Sigmoid colon (tissue), 7 donors: ENCODE measurements around the gene CD37. TPM values are rescaled to one million over a fixed set of nuclear protein-coding genes. Genes with fewer than 3 reads are reported as not detected.

Source experiments
- DNase-seq: peaks from one replicate; pipeline ENCODE4 v3.0.0-alpha.2; 2019
- H3K27ac ChIP-seq, 4 donors: fragments of 200-600 bp; sonication (generic); one replicate each; pipeline ENCODE4 v1.5.1; 2016 to 2019; ENCODE audit warnings: mild to moderate bottlenecking in 1 of 4
- H3K27me3 ChIP-seq, 3 donors: fragments of 200-600 bp; sonication (generic); one replicate each; pipeline ENCODE4 v1.5.1; 2019; ENCODE audit warnings: mild to moderate bottlenecking in 1 of 3
- H3K36me3 ChIP-seq, 4 donors: fragments of 200-600 bp; sonication (generic); one replicate each; pipeline ENCODE4 v1.5.1; 2016 to 2019
- H3K4me1 ChIP-seq, 4 donors: fragments of 200-600 bp; sonication (generic); one replicate each; pipeline ENCODE4 v1.5.1; 2017 to 2019
- H3K4me3 ChIP-seq, 4 donors: fragments of 200-600 bp; sonication (generic); one replicate each; pipeline ENCODE4 v1.5.1; 2017 to 2019; ENCODE audit warnings: mild to moderate bottlenecking in 2 of 4, moderate library complexity in 1 of 4
- H3K9me3 ChIP-seq, 4 donors: fragments of 200-600 bp in 3 of 4; sonication (generic) in 3 of 4; one replicate each; pipeline versions ENCODE4 v1.5.1 to v1.6.1; 2013 to 2019
- EP300 ChIP-seq, 4 donors: sonication (generic); formaldehyde crosslinking; IDR thresholded peaks; one replicate each; pipeline ENCODE4 v1.6.1; 2017; ENCODE audit warnings: antibody characterized with exemption in 4 of 4
- POLR2A ChIP-seq, 2 donors: fragments of 450-650 bp; IDR thresholded peaks; one replicate each; pipeline ENCODE4 v1.6.1; 2016; ENCODE audit warnings: antibody characterized with exemption in 2 of 2, mild to moderate bottlenecking in 2 of 2, moderate library complexity in 2 of 2
- POLR2AphosphoS5 ChIP-seq, 4 donors: sonication (generic); formaldehyde crosslinking; IDR thresholded peaks; one replicate each; pipeline ENCODE4 v1.6.1; 2017; ENCODE audit warnings: antibody characterized with exemption in 4 of 4
- WGBS, 2 donors: extraction: QIAGEN DNeasy Blood & Tissue Kit; methylation state at CpG; one replicate each; pipeline ENCODE4 v1.1.7; 2013; 5-methylcytosine and 5-hydroxymethylcytosine counted together
- intact Hi-C: fragments of 100-400 bp; cut with DNase I; formaldehyde crosslinking; loops from one replicate; pipeline ENCODE4 v1.15.1; 2023
- polyA plus RNA-seq, 3 donors: library from polyadenylated mRNA; stranded (reverse); fragments of 200-250 nt; gene quantifications; one replicate each; pipeline ENCODE4 v1.2.3, GENCODE V29; 2013
- total RNA-seq, 4 donors: library from RNA; depleted of rRNA; stranded (reverse); fragments of >200 nt; gene quantifications; one replicate each; pipeline ENCODE4 v1.1.0, GENCODE V29; 2016
- TF ChIP-seq, protein P1 (sequence below), 4 experiments: fragments of 450-650 bp in 3 of 4; fragments of 200-600 bp in 1 of 4; IDR thresholded peaks; one replicate each; pipeline ENCODE4 v1.5.1; 2016 to 2019; ENCODE audit warnings: antibody characterized with exemption in 4 of 4, mild to moderate bottlenecking in 3 of 4, moderate library complexity in 2 of 4
- donor health status: healthy with polysubstance abuse.
- donor health status: Bipolar disorder and iron deficiency.
- donor health status: healthy.

The CD37 gene
- total and polyA plus RNA-seq, 7 donors: 5.8 to 220 (median 9.4) TPM

DNA sequence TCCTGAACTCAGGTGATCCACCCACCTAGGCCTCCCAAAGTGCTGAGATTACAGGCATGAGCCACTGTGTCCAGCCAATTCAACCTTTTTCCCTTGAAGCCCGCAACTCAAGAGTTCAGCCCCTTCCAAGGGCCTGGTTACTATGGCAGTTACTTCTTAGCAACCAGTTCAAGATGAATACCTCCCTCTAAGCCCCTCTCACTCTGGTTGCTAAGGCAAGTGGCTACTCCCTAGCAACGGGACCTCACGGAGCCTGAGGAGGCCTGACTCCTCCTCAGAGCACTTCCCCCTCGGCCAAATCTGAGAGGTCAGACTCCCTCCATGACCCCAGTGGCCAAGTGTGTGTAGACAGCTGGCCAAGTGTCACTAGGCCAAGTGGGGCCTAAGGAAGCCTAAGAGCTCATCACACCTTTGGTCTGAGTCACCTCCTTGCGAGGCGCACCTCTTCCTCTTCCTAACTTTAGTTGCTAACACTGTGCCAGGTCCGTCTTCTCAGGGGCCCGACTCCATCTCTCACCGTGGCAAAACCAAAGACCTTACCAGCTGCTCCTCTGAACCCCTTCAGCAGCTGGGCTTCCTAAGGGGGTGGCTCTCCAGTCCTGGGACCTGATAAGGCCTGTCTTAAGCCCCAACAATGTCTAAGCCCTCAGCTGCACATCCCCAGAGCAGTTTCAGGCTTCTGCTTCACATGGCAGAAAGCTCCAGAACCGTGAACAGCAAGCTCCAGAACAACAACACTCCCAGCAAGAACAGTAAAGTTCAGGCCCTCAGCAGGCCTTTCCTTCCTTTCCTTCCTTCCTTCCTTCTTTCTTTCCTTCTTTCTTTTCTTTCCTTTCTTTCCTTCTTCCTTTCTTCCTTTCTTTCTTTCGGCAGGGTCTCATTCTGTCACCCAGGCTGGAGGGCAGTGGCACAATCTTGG, 9.6 kb downstream of the CD37 start:
- DNase-seq: no peak
- no peak overlapping the region for H3K4me3 ChIP-seq
- no peaks in the 10 kb centered on the region for H3K27me3 ChIP-seq
- TF ChIP-seq, protein P1, sequence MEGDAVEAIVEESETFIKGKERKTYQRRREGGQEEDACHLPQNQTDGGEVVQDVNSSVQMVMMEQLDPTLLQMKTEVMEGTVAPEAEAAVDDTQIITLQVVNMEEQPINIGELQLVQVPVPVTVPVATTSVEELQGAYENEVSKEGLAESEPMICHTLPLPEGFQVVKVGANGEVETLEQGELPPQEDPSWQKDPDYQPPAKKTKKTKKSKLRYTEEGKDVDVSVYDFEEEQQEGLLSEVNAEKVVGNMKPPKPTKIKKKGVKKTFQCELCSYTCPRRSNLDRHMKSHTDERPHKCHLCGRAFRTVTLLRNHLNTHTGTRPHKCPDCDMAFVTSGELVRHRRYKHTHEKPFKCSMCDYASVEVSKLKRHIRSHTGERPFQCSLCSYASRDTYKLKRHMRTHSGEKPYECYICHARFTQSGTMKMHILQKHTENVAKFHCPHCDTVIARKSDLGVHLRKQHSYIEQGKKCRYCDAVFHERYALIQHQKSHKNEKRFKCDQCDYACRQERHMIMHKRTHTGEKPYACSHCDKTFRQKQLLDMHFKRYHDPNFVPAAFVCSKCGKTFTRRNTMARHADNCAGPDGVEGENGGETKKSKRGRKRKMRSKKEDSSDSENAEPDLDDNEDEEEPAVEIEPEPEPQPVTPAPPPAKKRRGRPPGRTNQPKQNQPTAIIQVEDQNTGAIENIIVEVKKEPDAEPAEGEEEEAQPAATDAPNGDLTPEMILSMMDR (IDR thresholded peaks at IDR 0.05): no peak
- TF ChIP-seq POLR2A (IDR thresholded peaks at IDR 0.05) (no peak), POLR2AphosphoS5 (IDR thresholded peaks at IDR 0.05) (no peak)
- H3K36me3 ChIP-seq: peaks cover 43 to 91% (median 71%) of the 10 kb centered on the region in 4 donors
- peaks cover 0 to 8% (median 5%) of the 10 kb centered on the region in 4 donors for H3K4me1 ChIP-seq
- H3K27ac ChIP-seq: no peak overlapping the region
- intact Hi-C loops: no loop called here
- H3K9me3 ChIP-seq: no peaks in the 10 kb centered on the region
- WGBS, 2 donors: 88 to 91% methylated on average over 11 of the region's 11 CpGs

GRCh38 chr19:49347191-49347590, 12.0 kb downstream of the CD37 start:
- Histone ChIP-seq H3K27me3 (no peaks in the 10 kb centered on the region), H3K4me1 (no peaks in the 10 kb centered on the region), H3K36me3 (peaks cover 43 to 100% (median 73%) of the 10 kb centered on the region in 4 donors), H3K9me3 (no peaks in the 10 kb centered on the region), H3K27ac (no peak overlapping the region), H3K4me3 (no peak overlapping the region)
- 96 to 97% methylated on average over 15 of the region's 15 CpGs for WGBS, 2 donors
- DNase-seq: no peak
- intact Hi-C loops: no loop called here
- TF ChIP-seq, protein P1 (IDR thresholded peaks at IDR 0.05): no peak
- TF ChIP-seq POLR2A (IDR thresholded peaks at IDR 0.05) (no peak), POLR2AphosphoS5 (IDR thresholded peaks at IDR 0.05) (no peak), EP300 (IDR thresholded peaks at IDR 0.05) (no peak)

GRCh38 chr19:49347835-49348234, 12.6 kb downstream of the CD37 start:
- TF ChIP-seq, protein P1 (IDR thresholded peaks at IDR 0.05): no peak
- TF ChIP-seq POLR2AphosphoS5 (IDR thresholded peaks at IDR 0.05): no peak
- TF ChIP-seq POLR2A (IDR thresholded peaks at IDR 0.05): no peak
- TF ChIP-seq EP300 (IDR thresholded peaks at IDR 0.05): no peak
- no peaks in the 10 kb centered on the region for H3K4me1 ChIP-seq
- 67 to 76% methylated on average over 3 of the region's 3 CpGs for WGBS, 2 donors
- no peak overlapping the region for H3K27ac ChIP-seq
- H3K9me3 ChIP-seq: no peaks in the 10 kb centered on the region
- intact Hi-C loops: no loop called here
- DNase-seq: no peak
- no peaks in the 10 kb centered on the region for H3K27me3 ChIP-seq
- peaks cover 37 to 100% (median 69%) of the 10 kb centered on the region in 4 donors for H3K36me3 ChIP-seq
- no peak overlapping the region for H3K4me3 ChIP-seq

GRCh38 chr19:49348305-49349189, 13.3 kb downstream of the CD37 start:
- Histone ChIP-seq H3K9me3 (no peaks in the 10 kb centered on the region), H3K27ac (no peak overlapping the region), H3K36me3 (peaks cover 31 to 100% (median 64%) of the 10 kb centered on the region in 4 donors), H3K4me3 (no peak overlapping the region), H3K27me3 (no peaks in the 10 kb centered on the region), H3K4me1 (no peaks in the 10 kb centered on the region)
- WGBS, 2 donors: 88 to 93% methylated on average over 12 of the region's 12 CpGs
- DNase-seq: no peak
- intact Hi-C loops: no loop called here
- TF ChIP-seq, protein P1 (IDR thresholded peaks at IDR 0.05): no peak
- TF ChIP-seq EP300 (IDR thresholded peaks at IDR 0.05) (no peak), POLR2AphosphoS5 (IDR thresholded peaks at IDR 0.05) (no peak), POLR2A (IDR thresholded peaks at IDR 0.05) (no peak)
